Mesothelial cell of epicardium (in vitro differentiated cells): ENCODE data around the gene DHX38. TPM values are rescaled to one million over a fixed set of nuclear protein-coding genes. Genes with fewer than 3 reads are reported as not detected.
"Not testable (repeated sequence)": the region's sequence is repeated elsewhere in the genome, so short reads cannot be mapped to it uniquely, and the experiment has no call there.

Experiments used
- DNase-seq, 2 experiments: peaks; one replicate each; pipeline ENCODE4 v3.0.0; 2021; ENCODE audit warnings: low spot score in 2 of 2; ENCODE audit not compliant: unreplicated experiment in 2 of 2
- H3K27ac Mint-ChIP-seq: 2 replicates; pipeline ENCODE4 v1.8.0; 2021; ENCODE audit warnings: mixed read lengths
- H3K27me3 Mint-ChIP-seq: 2 replicates; pipeline ENCODE4 v1.8.0; 2021; ENCODE audit warnings: low read depth, mixed read lengths
- H3K36me3 Mint-ChIP-seq: 2 replicates; pipeline ENCODE4 v1.8.0; 2021; ENCODE audit warnings: mixed read lengths
- H3K4me1 Mint-ChIP-seq: 2 replicates; pipeline ENCODE4 v1.8.0; 2021; ENCODE audit warnings: mixed read lengths
- H3K4me3 Mint-ChIP-seq: 2 replicates; pipeline ENCODE4 v1.8.0; 2021; ENCODE audit warnings: mild to moderate bottlenecking, moderate library complexity, mixed read lengths
- H3K9me3 Mint-ChIP-seq: 2 replicates; pipeline ENCODE4 v1.8.0; 2021; ENCODE audit warnings: mixed read lengths
- total RNA-seq: library from RNA; stranded (reverse); gene quantifications from 3 replicates; pipeline ENCODE4 v1.2.1, GENCODE V29; 2021
- TF ChIP-seq, protein P1 (sequence below): fragments of 200-600 bp; sonication (generic); IDR thresholded peaks from one replicate; pipeline ENCODE4 v1.5.0; 2021; ENCODE audit warnings: antibody characterized with exemption; ENCODE audit not compliant: unreplicated experiment

Gene DHX38
- total RNA-seq, 1 donor from 2014 or later: 90.9 TPM

DNA sequence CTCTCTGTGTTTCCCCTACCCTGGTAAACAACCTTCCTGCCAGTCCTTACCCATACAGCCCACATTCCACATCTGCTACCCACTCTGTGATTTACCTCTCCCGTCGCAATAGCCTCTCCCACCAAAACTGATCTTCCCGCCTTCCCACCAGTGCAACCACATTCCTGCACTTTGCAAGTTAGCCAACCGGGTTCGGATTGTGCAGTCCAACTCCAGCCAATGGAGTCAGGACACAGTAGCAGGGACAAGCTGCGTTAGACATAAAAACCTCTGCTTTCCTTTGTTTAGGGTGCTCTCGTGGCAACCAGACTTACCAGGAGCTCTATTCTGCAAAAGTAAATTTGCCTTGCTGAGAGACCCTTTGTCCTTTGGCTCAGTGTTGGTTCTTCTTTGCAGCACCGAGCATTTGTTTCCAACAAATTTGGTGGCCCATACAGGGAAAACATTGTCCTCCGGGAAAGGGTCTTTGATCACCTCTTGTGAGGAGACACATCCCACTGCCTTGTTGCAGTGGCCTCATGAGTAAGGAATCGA is 29.2 kb upstream of the DHX38 start:
- Mint-ChIP-seq H3K9me3 (no peaks in the 10 kb centered on the region), H3K4me3 (no peak overlapping the region), H3K27ac (no peak overlapping the region), H3K36me3 (peaks cover 3% of the 10 kb centered on the region), H3K27me3 (no peaks in the 10 kb centered on the region), H3K4me1 (no peaks in the 10 kb centered on the region)
- TF ChIP-seq, protein P1, sequence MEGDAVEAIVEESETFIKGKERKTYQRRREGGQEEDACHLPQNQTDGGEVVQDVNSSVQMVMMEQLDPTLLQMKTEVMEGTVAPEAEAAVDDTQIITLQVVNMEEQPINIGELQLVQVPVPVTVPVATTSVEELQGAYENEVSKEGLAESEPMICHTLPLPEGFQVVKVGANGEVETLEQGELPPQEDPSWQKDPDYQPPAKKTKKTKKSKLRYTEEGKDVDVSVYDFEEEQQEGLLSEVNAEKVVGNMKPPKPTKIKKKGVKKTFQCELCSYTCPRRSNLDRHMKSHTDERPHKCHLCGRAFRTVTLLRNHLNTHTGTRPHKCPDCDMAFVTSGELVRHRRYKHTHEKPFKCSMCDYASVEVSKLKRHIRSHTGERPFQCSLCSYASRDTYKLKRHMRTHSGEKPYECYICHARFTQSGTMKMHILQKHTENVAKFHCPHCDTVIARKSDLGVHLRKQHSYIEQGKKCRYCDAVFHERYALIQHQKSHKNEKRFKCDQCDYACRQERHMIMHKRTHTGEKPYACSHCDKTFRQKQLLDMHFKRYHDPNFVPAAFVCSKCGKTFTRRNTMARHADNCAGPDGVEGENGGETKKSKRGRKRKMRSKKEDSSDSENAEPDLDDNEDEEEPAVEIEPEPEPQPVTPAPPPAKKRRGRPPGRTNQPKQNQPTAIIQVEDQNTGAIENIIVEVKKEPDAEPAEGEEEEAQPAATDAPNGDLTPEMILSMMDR: no peak
- no peak for DNase-seq

DNA sequence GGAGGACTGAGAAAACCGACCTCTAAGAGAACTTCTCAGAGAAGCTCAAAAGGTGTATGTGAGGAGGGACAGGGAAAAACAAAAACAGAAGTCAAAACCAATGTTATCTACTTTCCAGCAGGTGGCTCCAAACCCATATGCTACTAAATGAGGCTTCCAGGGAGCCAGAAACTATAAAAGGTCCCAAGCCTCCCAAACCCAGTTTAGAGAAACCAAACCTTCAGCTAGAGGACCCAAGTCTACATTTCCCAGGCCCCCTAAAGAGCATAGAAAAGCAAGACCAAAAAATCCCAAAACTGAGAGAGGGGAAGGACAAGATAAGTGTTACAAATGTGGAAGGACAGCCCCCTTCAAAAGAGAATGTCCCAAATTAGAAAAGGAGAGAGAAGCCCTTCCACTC is 26.9 kb upstream of the DHX38 start:
- Mint-ChIP-seq H3K27ac (no peak overlapping the region), H3K4me1 (no peaks in the 10 kb centered on the region), H3K27me3 (no peaks in the 10 kb centered on the region), H3K9me3 (no peaks in the 10 kb centered on the region), H3K36me3 (peaks cover 3% of the 10 kb centered on the region), H3K4me3 (no peak overlapping the region)
- TF ChIP-seq, protein P1: no peak
- no peak for DNase-seq

DNA sequence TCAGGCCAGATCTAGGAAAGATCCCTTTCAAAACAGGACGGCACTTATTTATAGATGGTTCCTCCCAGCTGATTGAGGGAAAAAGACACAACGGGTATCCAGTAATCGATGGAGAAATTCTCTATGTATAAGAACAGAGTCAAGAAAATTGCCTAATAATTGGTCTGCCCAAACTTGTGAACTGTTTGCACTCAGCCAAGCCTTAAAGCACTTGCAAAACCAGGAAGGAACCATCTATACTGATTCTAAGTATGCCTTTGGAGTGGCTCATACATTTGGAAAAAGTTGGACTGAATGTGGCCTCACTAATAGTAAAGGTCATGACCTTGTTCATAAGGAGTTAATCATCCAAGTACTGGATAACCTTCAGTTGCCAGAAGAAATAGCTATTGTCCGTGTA is 24.7 kb upstream of the DHX38 start:
- no peaks in the 10 kb centered on the region for H3K9me3 Mint-ChIP-seq
- no peak overlapping the region for H3K4me3 Mint-ChIP-seq
- no peak overlapping the region for H3K27ac Mint-ChIP-seq
- H3K27me3 Mint-ChIP-seq: no peaks in the 10 kb centered on the region
- peaks cover 7% of the 10 kb centered on the region for H3K4me1 Mint-ChIP-seq
- TF ChIP-seq, protein P1: no peak
- peaks cover 3% of the 10 kb centered on the region for H3K36me3 Mint-ChIP-seq
- no peak for DNase-seq

DNA sequence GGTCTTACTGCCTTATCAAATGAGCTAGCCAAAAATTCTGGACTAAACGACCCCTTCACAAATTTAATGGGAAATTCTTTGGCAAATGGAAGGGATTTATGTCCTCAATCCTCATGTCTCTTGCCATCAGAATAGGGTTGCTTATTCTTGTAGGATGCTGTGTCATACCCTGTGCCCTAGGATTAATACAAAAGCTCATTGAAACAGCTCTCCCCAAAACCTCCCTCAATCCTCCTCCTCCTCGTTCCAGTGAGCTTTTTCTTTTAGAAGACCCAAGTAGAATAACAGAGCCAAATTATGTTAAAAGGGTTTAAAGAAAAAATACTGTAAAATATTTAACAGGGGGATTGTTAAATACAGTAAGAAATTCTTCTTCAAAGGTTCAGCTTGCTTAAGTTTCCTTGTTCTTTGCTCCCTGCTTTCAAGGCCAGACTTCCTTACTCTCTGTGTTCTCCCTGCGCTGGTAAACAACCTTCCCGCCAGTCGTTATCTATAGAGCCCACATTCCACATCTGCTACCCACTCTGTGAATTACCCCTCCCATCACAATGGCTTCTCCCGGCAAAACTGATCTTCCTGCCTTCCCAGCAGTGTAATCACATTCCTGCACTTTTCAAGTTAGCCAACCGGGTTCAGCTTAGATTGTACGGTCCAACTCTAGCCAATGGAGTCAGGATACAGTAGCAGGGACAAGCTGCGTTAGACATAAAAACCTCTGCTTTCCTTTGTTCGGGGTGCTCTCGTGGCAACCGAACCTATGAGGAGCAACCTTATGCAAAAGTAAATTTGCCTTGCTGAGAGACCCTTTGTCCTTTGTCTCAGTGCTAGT is 20.9 kb upstream of the DHX38 start:
- Mint-ChIP-seq H3K27me3 (no peaks in the 10 kb centered on the region), H3K36me3 (peaks cover 2% of the 10 kb centered on the region), H3K4me1 (peaks cover 7% of the 10 kb centered on the region), H3K4me3 (no peak overlapping the region), H3K9me3 (no peaks in the 10 kb centered on the region), H3K27ac (peak overlapping the region; percentile 62)
- DNase-seq: no peak
- TF ChIP-seq, protein P1: no peak

DNA sequence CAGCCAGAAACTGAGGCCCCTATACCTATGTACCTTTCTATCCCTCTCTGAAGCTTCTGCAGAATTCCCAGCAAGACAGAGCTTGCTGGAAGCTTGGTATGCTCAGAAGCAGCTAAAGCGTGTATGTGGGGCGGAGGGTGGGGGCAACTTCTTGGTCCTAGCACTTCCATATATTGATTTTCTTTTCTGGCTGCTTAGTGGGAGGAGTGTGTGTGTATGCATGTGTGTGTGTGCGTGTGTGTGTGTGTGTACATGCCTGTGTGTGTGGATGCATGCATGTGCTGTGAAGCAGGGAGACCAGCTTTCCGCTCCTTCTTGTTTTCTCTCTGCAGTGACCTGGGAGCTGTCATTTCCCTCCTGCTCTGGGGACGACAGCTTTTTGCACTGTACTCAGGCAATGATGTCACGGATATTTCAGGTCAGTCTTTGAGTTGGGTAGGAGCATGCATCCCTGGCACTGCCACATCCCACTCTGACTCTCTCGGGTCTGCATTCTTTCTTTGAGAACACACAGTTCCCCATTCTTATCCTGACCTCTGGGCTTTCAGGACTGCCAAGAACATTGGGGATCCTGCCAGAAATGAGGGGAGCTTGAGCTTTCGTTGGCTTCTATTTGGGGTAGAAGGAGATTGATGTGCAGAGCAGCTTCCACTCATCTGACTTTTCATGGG is 20.0 kb upstream of the DHX38 start:
- peaks cover 7% of the 10 kb centered on the region for H3K4me1 Mint-ChIP-seq
- H3K9me3 Mint-ChIP-seq: no peaks in the 10 kb centered on the region
- H3K4me3 Mint-ChIP-seq: no peak overlapping the region
- TF ChIP-seq, protein P1: no peak
- H3K36me3 Mint-ChIP-seq: peaks cover 10% of the 10 kb centered on the region
- peak overlapping the region; percentile 61 for H3K27ac Mint-ChIP-seq
- no peaks in the 10 kb centered on the region for H3K27me3 Mint-ChIP-seq
- no peak for DNase-seq

DNA sequence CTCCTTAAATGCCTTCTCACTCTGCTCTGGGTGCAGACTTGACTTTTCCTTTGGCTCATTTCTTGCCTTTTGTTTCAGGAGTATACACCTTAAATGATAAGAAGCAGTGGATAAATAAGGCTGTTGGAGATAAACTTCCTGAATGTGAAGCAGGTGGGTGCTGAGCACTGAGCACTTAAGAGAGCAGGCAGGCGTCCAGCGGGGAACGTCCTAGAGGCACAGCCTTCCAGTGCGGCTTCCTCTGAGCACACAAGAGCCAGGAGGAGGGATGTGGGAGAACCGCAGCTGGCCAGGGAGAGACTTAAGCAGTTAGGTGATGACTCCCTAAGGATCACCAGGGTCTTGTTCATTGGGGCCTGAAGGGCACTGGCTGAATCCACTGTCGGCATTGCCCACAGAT is 18.6 kb upstream of the DHX38 start:
- not testable (repeated sequence) for H3K27me3 Mint-ChIP-seq, H3K27ac Mint-ChIP-seq, DNase-seq, H3K9me3 Mint-ChIP-seq, H3K4me3 Mint-ChIP-seq, H3K4me1 Mint-ChIP-seq
- H3K36me3 Mint-ChIP-seq: peaks cover 10% of the 10 kb centered on the region

- not testable (repeated sequence) for DNase-seq, H3K4me3 Mint-ChIP-seq, H3K27ac Mint-ChIP-seq, H3K27me3 Mint-ChIP-seq, H3K9me3 Mint-ChIP-seq, H3K4me1 Mint-ChIP-seq
- peaks cover 10% of the 10 kb centered on the region for H3K36me3 Mint-ChIP-seq
Observed at GRCh38 chr16:72076991-72077706, 16.5 kb upstream of the DHX38 start.
